ENCODE results near the gene RPL18A. TPM values are rescaled to one million over a fixed set of nuclear protein-coding genes. Genes with fewer than 3 reads are reported as not detected.

The RPL18A gene
- total and polyA plus RNA-seq, 2 experiments from 2014 or later: 930 to 1,484 TPM

GRCh38 chr19:17843292-17843827, 16.4 kb upstream of the RPL18A start:
- H3K36me3 ChIP-seq: no peaks in the 10 kb centered on the region
- no peaks in the 10 kb centered on the region for H3K9me3 ChIP-seq (ENCODE audit: low read depth)
- no peak for DNase-seq (ENCODE audit: low read depth in 1 of 2, low spot score in 1 of 2)
- H3K4me1 ChIP-seq (ENCODE audit: low read depth): peaks cover 3% of the 10 kb centered on the region
- no peak overlapping the region for H3K27ac ChIP-seq
- TF ChIP-seq CTCF (IDR thresholded peaks at IDR 0.05; ENCODE audit: low read depth, low read length): no peak
- H3K27me3 ChIP-seq: no peaks in the 10 kb centered on the region
- no peak overlapping the region for H3K4me3 ChIP-seq

- Histone ChIP-seq H3K36me3 (no peaks in the 10 kb centered on the region), H3K27me3 (no peaks in the 10 kb centered on the region), H3K27ac (no peak overlapping the region), H3K4me1 (ENCODE audit: low read depth) (peaks cover 3% of the 10 kb centered on the region), H3K9me3 (ENCODE audit: low read depth) (no peaks in the 10 kb centered on the region), H3K4me3 (no peak overlapping the region)
- no peak for TF ChIP-seq CTCF (IDR thresholded peaks at IDR 0.05; ENCODE audit: low read depth, low read length)
- no peak for DNase-seq (ENCODE audit: low read depth in 1 of 2, low spot score in 1 of 2)
Measured at GRCh38 chr19:17843908-17844490, 15.7 kb upstream of the RPL18A start.

- no peak for TF ChIP-seq CTCF (IDR thresholded peaks at IDR 0.05; ENCODE audit: low read depth, low read length)
- H3K36me3 ChIP-seq: no peaks in the 10 kb centered on the region
- H3K9me3 ChIP-seq (ENCODE audit: low read depth): no peaks in the 10 kb centered on the region
- H3K27ac ChIP-seq: no peak overlapping the region
- peaks cover 3% of the 10 kb centered on the region for H3K4me1 ChIP-seq (ENCODE audit: low read depth)
- H3K27me3 ChIP-seq: no peaks in the 10 kb centered on the region
- no peak for DNase-seq (ENCODE audit: low read depth in 1 of 2, low spot score in 1 of 2)
- H3K4me3 ChIP-seq: no peak overlapping the region
Measured at GRCh38 chr19:17846146-17846545, 13.6 kb upstream of the RPL18A start.

- Histone ChIP-seq H3K4me3 (no peak within 1 kb of the TSS), H3K27ac (no peak within 1 kb of the TSS), H3K4me1 (ENCODE audit: low read depth) (no peaks in the 10 kb centered on the region), H3K27me3 (no peaks in the 10 kb centered on the region), H3K9me3 (ENCODE audit: low read depth) (no peaks in the 10 kb centered on the region), H3K36me3 (no peaks in the 10 kb centered on the region)
- no peak for TF ChIP-seq CTCF (IDR thresholded peaks at IDR 0.05; ENCODE audit: low read depth, low read length)
- peak; percentile 83 to 89 for DNase-seq (ENCODE audit: low read depth in 1 of 2, low spot score in 1 of 2)
Measured at GRCh38 chr19:17847538-17848366, 12.0 kb upstream of the RPL18A start, which contains the start of gene JAK3. Gene JAK3 (minus strand): TSS chr19:17847982. CDS start chr19:17844417, 3,565 bp downstream.

- no peak overlapping the region for H3K4me3 ChIP-seq
- H3K9me3 ChIP-seq (ENCODE audit: low read depth): no peaks in the 10 kb centered on the region
- no peak overlapping the region for H3K27ac ChIP-seq
- DNase-seq (ENCODE audit: low read depth in 1 of 2, low spot score in 1 of 2): no peak
- no peaks in the 10 kb centered on the region for H3K36me3 ChIP-seq
- no peaks in the 10 kb centered on the region for H3K27me3 ChIP-seq
- TF ChIP-seq CTCF (IDR thresholded peaks at IDR 0.05; ENCODE audit: low read depth, low read length): no peak
- no peaks in the 10 kb centered on the region for H3K4me1 ChIP-seq (ENCODE audit: low read depth)
Measured at GRCh38 chr19:17848595-17849292, 11.0 kb upstream of the RPL18A start.

Data from cardiac muscle cell (in vitro differentiated cells and primary cell).